Measurements from ENCODE around the gene FAR1.
"Not testable (repeated sequence)": the region's sequence is repeated elsewhere in the genome, so short reads cannot be mapped to it uniquely, and the experiment has no call there.

Gene FAR1, protein sequence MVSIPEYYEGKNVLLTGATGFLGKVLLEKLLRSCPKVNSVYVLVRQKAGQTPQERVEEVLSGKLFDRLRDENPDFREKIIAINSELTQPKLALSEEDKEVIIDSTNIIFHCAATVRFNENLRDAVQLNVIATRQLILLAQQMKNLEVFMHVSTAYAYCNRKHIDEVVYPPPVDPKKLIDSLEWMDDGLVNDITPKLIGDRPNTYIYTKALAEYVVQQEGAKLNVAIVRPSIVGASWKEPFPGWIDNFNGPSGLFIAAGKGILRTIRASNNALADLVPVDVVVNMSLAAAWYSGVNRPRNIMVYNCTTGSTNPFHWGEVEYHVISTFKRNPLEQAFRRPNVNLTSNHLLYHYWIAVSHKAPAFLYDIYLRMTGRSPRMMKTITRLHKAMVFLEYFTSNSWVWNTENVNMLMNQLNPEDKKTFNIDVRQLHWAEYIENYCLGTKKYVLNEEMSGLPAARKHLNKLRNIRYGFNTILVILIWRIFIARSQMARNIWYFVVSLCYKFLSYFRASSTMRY

GRCh38 chr11:13668102-13668956 is at the start of gene FAR1:
Gene FAR1 (plus strand): TSS chr11:13668668. CDS start chr11:13694766, 26,098 bp downstream.
- Histone ChIP-seq H3K36me3 (peaks cover 17% of the 10 kb centered on the region; the same call in 1 of the 2 replicates), H3K4me1 (peaks cover 23% of the 10 kb centered on the region), H3K4me3 (peak within 1 kb of the TSS; percentile 89), H3K27ac (peak within 1 kb of the TSS; percentile 83), H3K27me3 (no peaks in the 10 kb centered on the region), H3K4me2 (peak within 1 kb of the TSS; percentile 84), H3K9ac (peak within 1 kb of the TSS; percentile 88), H4K20me1 (peaks cover 47% of the 10 kb centered on the region), H3K9me3 (no peaks in the 10 kb centered on the region)
- TF ChIP-seq Cebpa-rat (IDR thresholded peaks at IDR 0.05), result no peak

DNA sequence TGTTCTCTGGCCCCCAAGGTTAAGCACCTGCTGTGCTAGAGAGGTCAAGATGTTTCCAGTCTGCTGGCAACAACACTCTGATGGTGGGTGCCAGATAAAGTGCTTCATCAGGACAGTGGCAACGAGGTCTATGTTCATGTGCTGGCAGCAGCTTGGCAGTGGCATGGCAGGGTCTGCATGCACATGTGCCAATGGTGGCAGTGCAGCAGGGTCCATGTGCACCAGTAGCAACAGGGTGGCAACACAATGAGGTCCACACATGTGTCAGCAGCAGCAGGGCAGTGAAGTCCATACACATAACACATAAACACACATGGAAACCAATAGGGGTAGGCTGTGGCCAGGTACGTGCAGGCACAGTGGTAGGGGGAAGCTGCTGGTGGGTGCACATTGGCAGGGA is 48.4 kb upstream of the FAR1 start:
- H3K9me3 ChIP-seq, result peaks cover 11% of the 10 kb centered on the region
- H3K9ac ChIP-seq, result no peak overlapping the region
- no peaks in the 10 kb centered on the region for H3K4me1 ChIP-seq
- H3K4me3 ChIP-seq, result no peak overlapping the region
- H3K27me3 ChIP-seq, result no peaks in the 10 kb centered on the region
- no peaks in the 10 kb centered on the region for H3K36me3 ChIP-seq
- no peak overlapping the region for H3K4me2 ChIP-seq
- no peaks in the 10 kb centered on the region for H4K20me1 ChIP-seq
- no peak overlapping the region for H3K27ac ChIP-seq
- TF ChIP-seq Cebpa-rat (IDR thresholded peaks at IDR 0.05), result no peak

DNA sequence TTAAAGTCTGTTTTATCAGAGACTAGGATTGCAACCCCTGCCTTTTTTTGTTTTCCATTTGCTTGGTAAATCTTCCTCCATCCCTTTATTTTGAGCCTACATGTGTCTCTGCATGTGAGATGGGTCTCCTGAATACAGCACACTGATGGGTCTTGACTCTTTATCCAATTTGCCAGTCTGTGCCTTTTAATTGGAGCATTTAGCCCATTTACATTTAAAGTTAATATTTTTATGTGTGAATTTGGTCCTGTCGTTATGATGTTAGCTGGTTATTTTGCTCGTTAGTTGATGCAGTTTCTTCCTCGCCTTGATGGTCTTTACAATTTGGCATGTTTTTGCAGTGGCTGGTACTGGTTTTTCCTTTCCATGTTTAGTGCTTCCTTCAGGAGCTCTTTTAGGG is 41.6 kb upstream of the FAR1 start:
- H4K20me1 ChIP-seq, H3K4me1 ChIP-seq, H3K27ac ChIP-seq, H3K9ac ChIP-seq, H3K4me2 ChIP-seq, H3K4me3 ChIP-seq, H3K9me3 ChIP-seq, H3K27me3 ChIP-seq, H3K36me3 ChIP-seq: not testable (repeated sequence)

DNA sequence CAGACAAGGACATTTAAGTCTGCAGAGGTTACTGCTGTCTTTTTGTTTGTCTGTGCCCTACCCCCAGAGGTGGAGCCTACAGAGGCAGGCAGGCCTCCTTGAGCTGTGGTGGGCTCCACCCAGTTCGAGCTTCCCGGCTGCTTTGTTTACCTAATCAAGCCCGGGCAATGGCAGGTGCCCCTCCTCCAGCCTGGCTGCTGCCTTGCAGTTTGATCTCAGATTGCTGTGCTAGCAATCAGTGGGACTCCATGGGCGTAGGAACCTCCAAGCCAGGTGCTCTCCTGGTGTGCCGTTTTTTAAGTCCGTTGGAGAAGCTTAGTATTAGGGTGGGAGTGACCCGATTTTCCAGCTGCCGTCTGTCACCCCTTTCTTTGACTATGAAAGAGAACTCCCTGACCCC is 39.8 kb upstream of the FAR1 start:
- not testable (repeated sequence) for H3K9ac ChIP-seq, H4K20me1 ChIP-seq, H3K27me3 ChIP-seq, H3K4me1 ChIP-seq, H3K9me3 ChIP-seq, H3K4me3 ChIP-seq, H3K4me2 ChIP-seq, H3K36me3 ChIP-seq, H3K27ac ChIP-seq

DNA sequence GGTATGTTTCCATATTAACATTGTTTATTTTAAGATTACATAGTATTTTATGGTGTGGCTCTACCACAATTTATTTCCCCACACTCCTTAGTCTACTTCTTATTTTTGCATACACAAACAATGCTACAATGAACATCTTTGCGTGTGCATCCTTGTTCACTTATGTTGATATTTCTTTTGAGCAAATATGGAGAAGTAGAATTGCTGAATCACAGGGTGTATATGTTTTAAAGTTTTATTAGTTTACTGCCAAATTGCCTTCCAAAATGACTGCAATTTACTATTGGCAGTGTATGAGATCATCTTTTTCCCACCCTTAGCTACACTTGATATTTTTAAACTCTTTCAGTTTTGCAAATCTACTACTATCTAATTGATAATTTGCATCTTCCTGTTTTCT is 38.7 kb upstream of the FAR1 start:
- no peaks in the 10 kb centered on the region for H3K4me1 ChIP-seq
- no peak overlapping the region for H3K27ac ChIP-seq
- no peak for TF ChIP-seq Cebpa-rat (IDR thresholded peaks at IDR 0.05)
- peaks cover 8% of the 10 kb centered on the region for H3K9me3 ChIP-seq
- H3K27me3 ChIP-seq, result no peaks in the 10 kb centered on the region
- no peaks in the 10 kb centered on the region for H4K20me1 ChIP-seq
- no peak overlapping the region for H3K4me2 ChIP-seq
- H3K36me3 ChIP-seq, result no peaks in the 10 kb centered on the region
- no peak overlapping the region for H3K4me3 ChIP-seq
- no peak overlapping the region for H3K9ac ChIP-seq

GRCh38 chr11:13635290-13635689 is 33.2 kb upstream of the FAR1 start:
- H3K4me1 ChIP-seq, result no peaks in the 10 kb centered on the region
- H3K9ac ChIP-seq, result no peak overlapping the region
- H3K4me3 ChIP-seq, result no peak overlapping the region
- no peak overlapping the region for H3K27ac ChIP-seq
- H3K4me2 ChIP-seq, result no peak overlapping the region
- no peaks in the 10 kb centered on the region for H3K9me3 ChIP-seq
- H3K27me3 ChIP-seq, result no peaks in the 10 kb centered on the region
- no peak for TF ChIP-seq Cebpa-rat (IDR thresholded peaks at IDR 0.05)
- no peaks in the 10 kb centered on the region for H4K20me1 ChIP-seq
- no peaks in the 10 kb centered on the region for H3K36me3 ChIP-seq

DNA sequence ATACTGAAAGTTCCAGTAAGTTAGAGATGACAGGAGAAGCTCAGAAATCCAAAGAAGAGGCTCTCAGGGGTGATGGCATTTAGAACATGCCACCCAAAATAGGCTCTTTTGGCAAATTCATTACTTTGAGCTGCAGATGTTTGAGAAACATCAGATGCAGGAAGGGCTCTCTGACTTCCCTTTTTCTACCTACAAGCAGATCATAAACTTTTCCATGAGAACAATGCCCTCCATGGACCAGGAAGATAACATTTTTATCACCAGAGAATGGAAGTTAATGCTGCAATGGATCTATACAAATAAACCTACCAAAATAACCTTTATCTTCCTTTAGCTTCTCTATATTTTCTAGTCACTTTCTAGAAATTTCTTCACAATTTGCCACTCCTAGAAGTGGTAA is 32.7 kb upstream of the FAR1 start:
- Histone ChIP-seq H3K27ac (no peak overlapping the region), H3K4me3 (no peak overlapping the region), H3K27me3 (no peaks in the 10 kb centered on the region), H4K20me1 (no peaks in the 10 kb centered on the region), H3K4me2 (no peak overlapping the region), H3K4me1 (no peaks in the 10 kb centered on the region), H3K36me3 (no peaks in the 10 kb centered on the region), H3K9ac (no peak overlapping the region), H3K9me3 (no peaks in the 10 kb centered on the region)
- no peak for TF ChIP-seq Cebpa-rat (IDR thresholded peaks at IDR 0.05)

GRCh38 chr11:13637125-13638069 is 31.1 kb upstream of the FAR1 start:
- H3K36me3 ChIP-seq, result no peaks in the 10 kb centered on the region
- no peaks in the 10 kb centered on the region for H3K27me3 ChIP-seq
- no peaks in the 10 kb centered on the region for H3K9me3 ChIP-seq
- H4K20me1 ChIP-seq, result no peaks in the 10 kb centered on the region
- H3K27ac ChIP-seq, result no peak overlapping the region
- no peak overlapping the region for H3K4me2 ChIP-seq
- no peak overlapping the region for H3K9ac ChIP-seq
- no peak overlapping the region for H3K4me3 ChIP-seq
- TF ChIP-seq Cebpa-rat (IDR thresholded peaks at IDR 0.05), result no peak
- no peaks in the 10 kb centered on the region for H3K4me1 ChIP-seq

DNA sequence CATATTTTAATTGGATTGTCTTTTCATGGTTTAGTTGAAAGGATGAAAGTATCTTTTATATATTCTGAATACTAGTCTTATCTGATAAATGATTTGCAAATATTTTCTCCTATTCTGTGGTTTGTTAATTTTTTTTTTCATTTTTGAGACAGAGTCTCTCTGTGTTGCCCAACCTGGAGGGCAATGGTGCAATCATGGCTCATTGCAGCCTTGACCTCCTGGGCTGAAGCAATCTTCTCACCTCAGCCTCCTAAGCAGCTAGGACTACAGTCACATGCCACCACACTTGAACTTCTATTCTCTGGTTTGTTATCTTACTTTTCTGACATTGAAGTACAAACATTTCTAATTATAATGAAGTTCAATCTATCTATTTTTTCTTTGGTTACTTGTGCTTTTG is 30.0 kb upstream of the FAR1 start:
- Histone ChIP-seq H3K9me3 (no peaks in the 10 kb centered on the region), H3K27me3 (no peaks in the 10 kb centered on the region), H3K27ac (no peak overlapping the region), H3K9ac (no peak overlapping the region), H3K4me3 (no peak overlapping the region), H3K36me3 (no peaks in the 10 kb centered on the region), H3K4me2 (no peak overlapping the region), H3K4me1 (no peaks in the 10 kb centered on the region), H4K20me1 (no peaks in the 10 kb centered on the region)
- TF ChIP-seq Cebpa-rat (IDR thresholded peaks at IDR 0.05), result no peak
